ENCODE data around the gene NEK1.
"Not testable (repeated sequence)": the region's sequence is repeated elsewhere in the genome, so short reads cannot be mapped to it uniquely, and the experiment has no call there.

NEK1 gene

GRCh38 chr4:169494234-169494633 lies 118.1 kb downstream of the NEK1 start:
- not testable (repeated sequence) for DNase-seq (ENCODE audit: low read depth in 2 of 2, low spot score in 1 of 2)

- DNase-seq (ENCODE audit: low read depth in 2 of 2, low spot score in 1 of 2) = no peak
Observed at GRCh38 chr4:169493164-169493524, 119.2 kb downstream of the NEK1 start.

- DNase-seq (ENCODE audit: low read depth in 2 of 2, low spot score in 1 of 2) = no peak
Observed at GRCh38 chr4:169492436-169493163, 119.8 kb downstream of the NEK1 start.

- DNase-seq (ENCODE audit: low read depth in 2 of 2, low spot score in 1 of 2) = no peak
Observed at GRCh38 chr4:169491211-169491610, 121.2 kb downstream of the NEK1 start.

GRCh38 chr4:169489306-169489705 lies 123.1 kb downstream of the NEK1 start:
- no peak for DNase-seq (ENCODE audit: low read depth in 2 of 2, low spot score in 1 of 2)

DNA sequence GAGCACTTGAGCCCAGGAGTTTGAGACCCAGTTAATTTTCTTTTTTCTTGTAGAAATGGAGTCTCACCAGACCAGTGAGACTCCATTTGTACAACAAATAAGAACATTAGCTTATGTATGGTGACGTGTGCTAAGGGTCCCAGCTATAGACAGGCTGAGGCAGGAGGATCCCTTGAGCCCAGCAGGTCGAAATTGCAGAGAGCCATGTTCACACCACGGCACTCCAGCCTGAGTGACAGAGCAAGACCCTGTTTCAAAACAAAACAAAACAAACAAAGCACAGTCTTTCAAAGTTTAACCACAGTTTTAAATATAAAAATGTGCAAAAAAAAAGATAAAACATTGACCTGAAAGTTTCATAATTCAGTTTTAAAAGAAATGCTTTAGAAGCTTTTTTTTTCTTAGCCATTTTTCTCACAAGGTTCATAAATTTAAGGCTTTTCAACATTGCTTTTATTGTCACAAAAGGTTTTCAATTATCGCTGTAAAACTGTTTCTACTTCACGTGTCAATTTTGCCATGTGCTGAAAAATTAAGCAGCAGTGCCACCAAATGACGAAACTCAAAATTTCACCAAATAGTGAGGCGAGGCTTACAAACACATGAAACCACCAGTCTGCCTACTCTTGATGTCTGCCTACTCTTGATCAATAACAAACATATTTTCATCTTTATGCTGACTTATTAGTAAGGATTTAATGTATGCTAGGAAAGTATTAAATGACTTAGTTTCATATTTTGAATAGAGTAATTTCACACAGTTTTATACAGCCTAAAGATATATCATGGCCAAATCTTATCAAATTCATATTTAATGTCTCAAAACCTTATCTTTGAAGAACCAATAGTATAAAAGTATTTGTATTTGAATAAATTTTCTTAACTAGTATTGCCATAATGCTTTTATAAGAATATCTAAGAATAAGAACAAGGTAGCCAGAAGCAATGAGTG lies 126.3 kb downstream of the NEK1 start:
- no peak for DNase-seq (ENCODE audit: low read depth in 2 of 2, low spot score in 1 of 2)

- DNase-seq (ENCODE audit: low read depth in 2 of 2, low spot score in 1 of 2) = no peak
Observed at GRCh38 chr4:169485086-169485485, 127.3 kb downstream of the NEK1 start.

GRCh38 chr4:169484485-169484884 lies 127.9 kb downstream of the NEK1 start:
- no peak for DNase-seq (ENCODE audit: low read depth in 2 of 2, low spot score in 1 of 2)

DNA sequence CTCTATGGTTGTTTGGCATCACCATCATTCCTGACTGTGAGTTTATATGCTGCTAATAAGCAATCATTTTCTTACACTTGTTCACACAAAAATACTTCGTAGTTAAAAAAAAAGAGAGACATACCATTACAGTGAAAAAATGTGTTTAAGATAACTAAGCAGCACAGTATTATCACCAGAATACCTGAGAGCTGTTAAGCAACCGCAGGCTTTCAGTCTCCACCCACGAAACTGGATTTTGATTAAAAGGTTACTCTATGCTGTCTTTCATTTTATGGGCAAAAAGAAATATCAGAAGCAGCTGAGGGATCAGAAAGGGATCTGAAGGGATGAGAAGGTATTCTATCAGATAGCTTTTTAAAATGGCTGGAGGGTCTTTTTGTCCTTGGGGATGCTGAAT lies 148.3 kb downstream of the NEK1 start:
- DNase-seq (ENCODE audit: low read depth in 2 of 2, low spot score in 1 of 2) = no peak

DNA sequence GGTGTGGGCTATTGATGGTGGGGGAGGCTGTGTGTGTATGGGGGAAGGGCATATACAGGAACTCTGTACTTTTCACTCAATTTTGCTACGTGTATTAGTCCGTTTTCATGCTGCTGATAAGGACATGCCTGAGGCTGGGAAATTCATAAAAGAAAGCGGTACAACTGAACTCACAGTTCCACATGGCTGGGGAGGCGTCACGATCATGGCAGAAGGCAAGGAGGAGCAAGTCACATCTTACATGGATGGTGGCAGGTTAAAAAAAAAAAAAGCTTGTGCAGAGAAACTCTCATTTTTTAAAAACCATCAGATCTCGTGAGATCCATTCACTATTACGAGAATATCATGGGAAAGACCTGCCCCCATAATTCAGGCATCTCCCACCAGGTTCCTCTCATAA lies 152.3 kb downstream of the NEK1 start:
- DNase-seq (ENCODE audit: low read depth in 2 of 2, low spot score in 1 of 2) = no peak

DNA sequence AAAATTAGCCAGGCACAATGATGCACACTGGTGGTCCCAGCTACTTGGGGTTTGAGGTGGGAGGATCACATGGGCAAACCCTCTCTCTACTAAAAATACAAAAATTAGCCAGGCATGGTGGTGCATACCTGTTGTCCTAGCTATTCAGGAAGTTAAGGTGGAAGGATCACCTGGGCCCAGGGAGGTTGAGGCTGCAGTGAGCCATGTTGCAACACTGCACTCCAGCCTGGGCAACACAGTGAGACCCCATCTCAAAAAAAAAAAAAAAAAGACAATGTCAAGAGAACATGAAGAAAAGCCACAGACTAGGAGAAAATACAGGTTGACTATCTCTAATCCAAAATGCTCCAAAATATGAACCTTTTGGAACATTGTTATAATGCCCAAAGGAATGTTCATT lies 153.8 kb downstream of the NEK1 start:
- DNase-seq (ENCODE audit: low read depth in 2 of 2, low spot score in 1 of 2) = no peak

GRCh38 chr4:169452644-169453043 lies 159.7 kb downstream of the NEK1 start:
- not testable (repeated sequence) for DNase-seq (ENCODE audit: low read depth in 2 of 2, low spot score in 1 of 2)

DNA sequence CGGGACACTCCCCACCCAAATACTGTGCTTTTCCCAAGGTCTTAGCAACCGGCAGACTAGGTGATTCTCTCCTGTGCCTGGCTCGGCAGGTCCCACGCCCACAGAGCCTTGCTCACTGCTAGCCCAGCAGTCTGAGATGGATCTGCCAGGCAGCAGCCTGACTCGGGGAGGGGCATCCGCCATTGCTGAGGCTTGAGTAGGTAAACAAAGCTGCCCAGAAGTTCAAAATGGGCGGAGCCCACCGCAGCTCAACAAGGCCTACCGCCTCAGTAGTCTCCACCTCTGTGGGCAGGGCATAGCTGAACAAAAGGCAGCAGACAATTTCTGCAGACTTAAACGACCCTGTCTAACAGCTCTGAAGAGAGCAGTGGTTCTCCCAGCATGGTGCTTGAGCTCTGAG lies 163.4 kb downstream of the NEK1 start:
- not testable (repeated sequence) for DNase-seq (ENCODE audit: low read depth in 2 of 2, low spot score in 1 of 2)

DNA sequence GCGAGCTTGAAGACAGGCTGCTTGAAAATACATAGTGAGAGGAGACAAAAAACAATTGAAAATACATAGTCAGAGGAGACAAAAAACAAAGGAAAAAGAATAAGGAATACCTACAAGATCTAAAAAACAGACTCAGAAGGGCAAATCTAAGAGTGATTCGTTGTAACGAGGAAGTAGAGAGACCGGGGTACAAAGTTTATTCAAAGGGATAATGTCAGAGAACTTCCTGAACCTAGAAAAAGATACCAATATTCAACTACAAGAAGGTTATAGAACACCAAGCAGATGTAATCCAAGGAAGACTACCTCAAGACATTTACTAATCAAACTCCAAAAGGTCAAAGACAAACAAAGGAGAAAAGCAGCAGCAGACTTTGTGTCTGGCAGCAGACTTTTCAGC lies 165.6 kb downstream of the NEK1 start:
- DNase-seq (ENCODE audit: low read depth in 2 of 2, low spot score in 1 of 2) = no peak

DNA sequence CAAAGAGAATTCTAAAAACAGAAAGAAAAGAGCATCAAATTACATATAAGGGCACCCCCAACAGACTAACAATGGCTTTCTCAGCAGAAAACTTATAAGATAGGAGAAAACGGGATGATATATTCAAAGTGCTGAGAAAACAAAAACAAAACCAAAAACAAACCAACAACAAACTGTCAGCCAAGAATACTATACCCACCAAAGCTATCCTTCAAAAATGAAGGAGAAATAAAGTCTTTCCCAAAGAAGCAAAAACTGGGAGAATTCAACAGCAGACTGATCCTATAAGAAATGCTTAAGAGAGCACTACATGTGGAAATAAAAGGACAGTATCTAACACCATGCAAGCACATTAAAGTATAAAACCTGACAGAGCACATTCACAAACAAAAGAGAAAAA lies 168.6 kb downstream of the NEK1 start:
- DNase-seq (ENCODE audit: low read depth in 2 of 2, low spot score in 1 of 2) = no peak

DNA sequence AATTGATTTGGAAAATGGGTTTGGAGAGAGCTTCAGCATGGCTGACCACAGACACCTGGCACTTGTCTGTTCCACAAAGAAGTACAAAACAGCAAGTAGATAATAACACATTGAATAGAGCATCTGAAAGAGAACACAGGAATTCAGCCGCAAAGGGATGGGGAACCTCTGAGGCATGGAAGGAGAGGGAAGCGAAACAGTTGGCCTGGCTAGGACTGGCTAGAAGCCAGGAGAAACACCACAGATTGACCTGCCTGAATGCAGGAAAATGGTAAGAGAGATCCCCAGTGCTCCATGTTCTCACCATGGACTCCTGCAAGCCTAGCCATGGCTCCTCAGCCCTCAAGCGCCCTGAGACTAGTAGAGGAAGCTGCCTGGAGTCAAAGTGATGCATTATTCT lies 171.9 kb downstream of the NEK1 start:
- DNase-seq (ENCODE audit: low read depth in 2 of 2, low spot score in 1 of 2) = no peak

DNA sequence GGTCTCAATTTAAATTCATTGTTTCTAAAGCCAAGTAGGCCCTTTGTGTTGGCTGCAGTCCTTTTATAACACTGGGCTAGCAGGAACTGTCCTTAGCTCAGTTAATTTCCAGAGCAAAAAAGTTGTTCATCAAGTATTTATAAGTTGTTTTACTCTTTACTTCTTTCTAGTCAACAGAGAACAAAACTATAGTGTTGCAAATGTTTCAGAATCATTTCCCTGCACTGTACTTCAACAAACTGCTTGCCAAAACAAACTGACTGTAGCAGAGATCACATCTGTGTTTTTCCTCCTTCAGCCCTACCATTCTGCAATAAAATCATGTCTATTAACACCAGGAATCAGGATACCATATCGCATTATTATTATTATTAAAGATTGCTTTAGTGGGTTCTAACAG lies 173.1 kb downstream of the NEK1 start:
- DNase-seq (ENCODE audit: low read depth in 2 of 2, low spot score in 1 of 2) = no peak

GRCh38 chr4:169438057-169438480 lies 174.3 kb downstream of the NEK1 start:
- DNase-seq (ENCODE audit: low read depth in 2 of 2, low spot score in 1 of 2) = no peak

DNA sequence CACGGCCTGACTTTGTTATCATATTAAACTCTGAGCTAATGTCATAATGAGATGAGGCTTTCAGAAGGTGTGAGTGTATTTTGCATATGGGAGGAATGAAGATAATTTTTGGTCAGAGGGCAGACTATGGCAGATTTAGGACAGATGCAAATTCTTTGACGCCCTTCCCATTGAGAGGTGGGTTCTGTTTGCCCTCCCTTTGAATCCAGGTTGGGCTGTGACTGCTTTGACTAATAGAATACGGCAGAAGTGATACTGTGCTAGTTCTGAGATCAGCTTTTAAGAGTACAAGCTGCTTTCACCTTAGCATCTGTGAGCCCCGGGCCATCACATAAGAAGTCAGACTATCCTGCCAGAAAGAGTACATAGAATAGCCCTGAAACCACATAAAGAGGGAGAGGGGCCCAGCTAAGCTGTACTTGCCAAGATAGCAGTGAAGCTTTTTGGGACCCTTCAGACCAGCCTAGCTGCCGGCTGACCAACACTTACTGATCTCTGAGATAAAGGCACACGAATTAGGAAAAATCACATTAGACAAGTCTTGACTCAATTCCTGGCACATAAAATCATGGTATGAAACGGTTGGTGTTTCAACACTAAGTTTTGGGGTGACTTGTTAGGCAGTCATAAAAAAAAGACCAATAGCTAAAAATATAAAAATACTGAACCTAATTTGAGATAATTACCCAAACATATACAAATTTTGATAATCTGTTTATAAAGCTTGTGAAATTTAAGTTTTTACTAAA lies 174.9 kb downstream of the NEK1 start:
- no peak for DNase-seq (ENCODE audit: low read depth in 2 of 2, low spot score in 1 of 2)

- DNase-seq (ENCODE audit: low read depth in 2 of 2, low spot score in 1 of 2) = no peak
Observed at GRCh38 chr4:169436734-169437133, 175.6 kb downstream of the NEK1 start.

- no peak for DNase-seq (ENCODE audit: low read depth in 2 of 2, low spot score in 1 of 2)
Observed at GRCh38 chr4:169428376-169428775, 184.0 kb downstream of the NEK1 start.

DNA sequence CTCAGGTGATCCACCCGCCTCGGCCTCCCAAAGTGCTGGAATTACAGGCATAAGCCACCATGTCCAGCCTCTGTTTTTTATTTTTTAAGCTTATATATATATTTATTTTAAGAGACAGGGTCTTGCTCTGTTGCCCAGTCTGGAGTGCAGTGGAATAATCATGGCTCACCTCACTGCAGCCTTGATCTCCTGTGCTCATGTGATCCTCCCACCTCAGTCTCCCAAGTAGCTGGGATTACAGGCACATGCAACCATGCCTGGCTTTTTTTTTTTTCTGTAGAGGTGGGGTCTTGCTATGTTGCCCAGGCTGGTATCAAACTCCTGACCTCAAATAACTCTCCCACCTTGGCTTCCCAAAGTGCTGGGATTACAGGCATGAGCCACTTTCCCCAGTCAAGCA lies 184.7 kb downstream of the NEK1 start:
- DNase-seq (ENCODE audit: low read depth in 2 of 2, low spot score in 1 of 2) = not testable (repeated sequence)
